ENCODE data around the gene PRKAR2B.

PRKAR2B gene

DNA sequence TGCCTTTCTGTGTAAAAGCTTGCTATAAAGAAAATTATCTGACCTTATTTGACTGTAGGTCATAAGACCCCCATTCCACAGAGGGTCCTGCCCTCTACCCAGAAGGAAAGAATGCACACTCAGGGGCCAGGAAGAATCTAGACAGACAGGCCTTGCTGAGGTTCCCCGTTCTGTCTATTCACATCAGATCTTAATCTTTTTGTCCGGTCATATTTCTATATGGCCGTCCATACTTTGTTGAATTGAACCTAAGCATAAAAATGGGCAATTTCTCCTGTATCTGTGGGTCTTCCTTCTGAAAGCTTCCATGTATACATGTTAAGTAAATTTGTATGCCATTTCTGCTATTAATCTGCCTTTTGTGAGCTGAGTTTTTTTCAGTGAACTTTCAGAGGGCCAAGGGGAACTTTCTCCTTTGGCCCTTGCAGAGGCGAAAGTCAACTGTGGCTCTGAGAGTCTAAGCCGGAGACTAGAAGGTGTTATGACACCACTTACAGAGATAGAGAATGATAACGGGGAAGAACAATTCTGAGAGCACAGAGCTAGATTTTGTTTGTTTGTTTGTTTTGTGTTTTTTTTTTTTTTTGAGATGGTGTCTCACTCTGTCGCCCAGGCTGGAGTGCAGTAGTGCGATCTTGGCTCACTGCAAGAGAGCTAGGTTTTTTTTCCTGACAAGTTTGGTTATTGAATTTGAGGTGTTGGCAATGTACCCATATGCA, 11.6 kb upstream of the PRKAR2B start:
- ATAC-seq, result no peak
- TF ChIP-seq OSR1 (CRISPR knock-in tag; IDR thresholded peaks at IDR 0.05) (no peak), CSDC2 (CRISPR knock-in tag; IDR thresholded peaks at IDR 0.05) (no peak), RARB (CRISPR knock-in tag; IDR thresholded peaks at IDR 0.05) (no peak), TOX (CRISPR knock-in tag; IDR thresholded peaks at IDR 0.05; ENCODE audit: borderline replicate concordance) (no peak), SNAI2 (CRISPR knock-in tag; IDR thresholded peaks at IDR 0.05) (no peak), ZNF565 (CRISPR knock-in tag; conservative IDR thresholded peaks at IDR 0.05; ENCODE audit: low read depth) (no peak), ZC3H10 (CRISPR knock-in tag; IDR thresholded peaks at IDR 0.05) (no peak), ZFP30 (CRISPR knock-in tag; IDR thresholded peaks at IDR 0.05) (no peak), GLIS3 (CRISPR knock-in tag; IDR thresholded peaks at IDR 0.05) (no peak), ISL1 (CRISPR knock-in tag; IDR thresholded peaks at IDR 0.05) (no peak)
- TF ChIP-seq, protein P1, sequence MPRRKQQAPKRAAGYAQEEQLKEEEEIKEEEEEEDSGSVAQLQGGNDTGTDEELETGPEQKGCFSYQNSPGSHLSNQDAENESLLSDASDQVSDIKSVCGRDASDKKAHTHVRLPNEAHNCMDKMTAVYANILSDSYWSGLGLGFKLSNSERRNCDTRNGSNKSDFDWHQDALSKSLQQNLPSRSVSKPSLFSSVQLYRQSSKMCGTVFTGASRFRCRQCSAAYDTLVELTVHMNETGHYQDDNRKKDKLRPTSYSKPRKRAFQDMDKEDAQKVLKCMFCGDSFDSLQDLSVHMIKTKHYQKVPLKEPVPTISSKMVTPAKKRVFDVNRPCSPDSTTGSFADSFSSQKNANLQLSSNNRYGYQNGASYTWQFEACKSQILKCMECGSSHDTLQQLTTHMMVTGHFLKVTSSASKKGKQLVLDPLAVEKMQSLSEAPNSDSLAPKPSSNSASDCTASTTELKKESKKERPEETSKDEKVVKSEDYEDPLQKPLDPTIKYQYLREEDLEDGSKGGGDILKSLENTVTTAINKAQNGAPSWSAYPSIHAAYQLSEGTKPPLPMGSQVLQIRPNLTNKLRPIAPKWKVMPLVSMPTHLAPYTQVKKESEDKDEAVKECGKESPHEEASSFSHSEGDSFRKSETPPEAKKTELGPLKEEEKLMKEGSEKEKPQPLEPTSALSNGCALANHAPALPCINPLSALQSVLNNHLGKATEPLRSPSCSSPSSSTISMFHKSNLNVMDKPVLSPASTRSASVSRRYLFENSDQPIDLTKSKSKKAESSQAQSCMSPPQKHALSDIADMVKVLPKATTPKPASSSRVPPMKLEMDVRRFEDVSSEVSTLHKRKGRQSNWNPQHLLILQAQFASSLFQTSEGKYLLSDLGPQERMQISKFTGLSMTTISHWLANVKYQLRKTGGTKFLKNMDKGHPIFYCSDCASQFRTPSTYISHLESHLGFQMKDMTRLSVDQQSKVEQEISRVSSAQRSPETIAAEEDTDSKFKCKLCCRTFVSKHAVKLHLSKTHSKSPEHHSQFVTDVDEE (CRISPR knock-in tag; IDR thresholded peaks at IDR 0.05), result no peak
- TF ChIP-seq, protein P2, sequence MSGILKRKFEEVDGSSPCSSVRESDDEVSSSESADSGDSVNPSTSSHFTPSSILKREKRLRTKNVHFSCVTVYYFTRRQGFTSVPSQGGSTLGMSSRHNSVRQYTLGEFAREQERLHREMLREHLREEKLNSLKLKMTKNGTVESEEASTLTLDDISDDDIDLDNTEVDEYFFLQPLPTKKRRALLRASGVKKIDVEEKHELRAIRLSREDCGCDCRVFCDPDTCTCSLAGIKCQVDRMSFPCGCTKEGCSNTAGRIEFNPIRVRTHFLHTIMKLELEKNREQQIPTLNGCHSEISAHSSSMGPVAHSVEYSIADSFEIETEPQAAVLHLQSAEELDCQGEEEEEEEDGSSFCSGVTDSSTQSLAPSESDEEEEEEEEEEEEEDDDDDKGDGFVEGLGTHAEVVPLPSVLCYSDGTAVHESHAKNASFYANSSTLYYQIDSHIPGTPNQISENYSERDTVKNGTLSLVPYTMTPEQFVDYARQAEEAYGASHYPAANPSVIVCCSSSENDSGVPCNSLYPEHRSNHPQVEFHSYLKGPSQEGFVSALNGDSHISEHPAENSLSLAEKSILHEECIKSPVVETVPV (CRISPR knock-in tag; IDR thresholded peaks at IDR 0.05), result no peak
- TF ChIP-seq, protein P3, sequence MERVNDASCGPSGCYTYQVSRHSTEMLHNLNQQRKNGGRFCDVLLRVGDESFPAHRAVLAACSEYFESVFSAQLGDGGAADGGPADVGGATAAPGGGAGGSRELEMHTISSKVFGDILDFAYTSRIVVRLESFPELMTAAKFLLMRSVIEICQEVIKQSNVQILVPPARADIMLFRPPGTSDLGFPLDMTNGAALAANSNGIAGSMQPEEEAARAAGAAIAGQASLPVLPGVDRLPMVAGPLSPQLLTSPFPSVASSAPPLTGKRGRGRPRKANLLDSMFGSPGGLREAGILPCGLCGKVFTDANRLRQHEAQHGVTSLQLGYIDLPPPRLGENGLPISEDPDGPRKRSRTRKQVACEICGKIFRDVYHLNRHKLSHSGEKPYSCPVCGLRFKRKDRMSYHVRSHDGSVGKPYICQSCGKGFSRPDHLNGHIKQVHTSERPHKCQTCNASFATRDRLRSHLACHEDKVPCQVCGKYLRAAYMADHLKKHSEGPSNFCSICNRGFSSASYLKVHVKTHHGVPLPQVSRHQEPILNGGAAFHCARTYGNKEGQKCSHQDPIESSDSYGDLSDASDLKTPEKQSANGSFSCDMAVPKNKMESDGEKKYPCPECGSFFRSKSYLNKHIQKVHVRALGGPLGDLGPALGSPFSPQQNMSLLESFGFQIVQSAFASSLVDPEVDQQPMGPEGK (CRISPR knock-in tag; IDR thresholded peaks at IDR 0.05; ENCODE audit: borderline replicate concordance), result no peak

DNA sequence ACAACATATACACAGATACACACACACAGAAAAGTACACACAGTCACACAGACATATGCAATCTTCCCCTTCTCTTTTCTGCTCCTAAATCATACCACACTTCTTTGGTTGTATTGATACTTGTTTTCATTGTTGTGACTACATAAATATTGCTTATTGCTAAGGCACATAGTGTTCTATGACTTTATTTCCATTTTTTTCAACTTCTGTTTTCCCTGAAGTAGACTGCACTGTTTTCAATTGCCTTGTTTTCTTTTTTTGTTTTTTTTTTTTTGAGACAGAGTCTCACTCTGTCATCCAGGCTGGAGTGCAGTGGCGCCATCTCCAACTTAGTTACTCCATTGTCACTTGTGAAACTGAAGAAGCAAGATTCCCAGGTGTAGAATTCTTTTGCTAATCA, 10.0 kb upstream of the PRKAR2B start:
- TF ChIP-seq, protein P4, sequence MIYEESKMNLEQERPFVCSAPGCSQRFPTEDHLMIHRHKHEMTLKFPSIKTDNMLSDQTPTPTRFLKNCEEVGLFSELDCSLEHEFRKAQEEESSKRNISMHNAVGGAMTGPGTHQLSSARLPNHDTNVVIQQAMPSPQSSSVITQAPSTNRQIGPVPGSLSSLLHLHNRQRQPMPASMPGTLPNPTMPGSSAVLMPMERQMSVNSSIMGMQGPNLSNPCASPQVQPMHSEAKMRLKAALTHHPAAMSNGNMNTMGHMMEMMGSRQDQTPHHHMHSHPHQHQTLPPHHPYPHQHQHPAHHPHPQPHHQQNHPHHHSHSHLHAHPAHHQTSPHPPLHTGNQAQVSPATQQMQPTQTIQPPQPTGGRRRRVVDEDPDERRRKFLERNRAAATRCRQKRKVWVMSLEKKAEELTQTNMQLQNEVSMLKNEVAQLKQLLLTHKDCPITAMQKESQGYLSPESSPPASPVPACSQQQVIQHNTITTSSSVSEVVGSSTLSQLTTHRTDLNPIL (CRISPR knock-in tag; IDR thresholded peaks at IDR 0.05; ENCODE audit: low read depth), result no peak
- TF ChIP-seq, protein P5, sequence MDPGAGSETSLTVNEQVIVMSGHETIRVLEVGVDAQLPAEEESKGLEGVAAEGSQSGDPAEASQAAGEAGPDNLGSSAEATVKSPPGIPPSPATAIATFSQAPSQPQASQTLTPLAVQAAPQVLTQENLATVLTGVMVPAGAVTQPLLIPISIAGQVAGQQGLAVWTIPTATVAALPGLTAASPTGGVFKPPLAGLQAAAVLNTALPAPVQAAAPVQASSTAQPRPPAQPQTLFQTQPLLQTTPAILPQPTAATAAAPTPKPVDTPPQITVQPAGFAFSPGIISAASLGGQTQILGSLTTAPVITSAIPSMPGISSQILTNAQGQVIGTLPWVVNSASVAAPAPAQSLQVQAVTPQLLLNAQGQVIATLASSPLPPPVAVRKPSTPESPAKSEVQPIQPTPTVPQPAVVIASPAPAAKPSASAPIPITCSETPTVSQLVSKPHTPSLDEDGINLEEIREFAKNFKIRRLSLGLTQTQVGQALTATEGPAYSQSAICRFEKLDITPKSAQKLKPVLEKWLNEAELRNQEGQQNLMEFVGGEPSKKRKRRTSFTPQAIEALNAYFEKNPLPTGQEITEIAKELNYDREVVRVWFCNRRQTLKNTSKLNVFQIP (CRISPR knock-in tag; IDR thresholded peaks at IDR 0.05; ENCODE audit: borderline replicate concordance, low read depth), result no peak
- no peak for TF ChIP-seq SNAI2 (CRISPR knock-in tag; IDR thresholded peaks at IDR 0.05)
- TF ChIP-seq ESRRG (CRISPR knock-in tag; IDR thresholded peaks at IDR 0.05), result no peak
- TF ChIP-seq CSDC2 (CRISPR knock-in tag; IDR thresholded peaks at IDR 0.05), result no peak
- TF ChIP-seq OSR1 (CRISPR knock-in tag; IDR thresholded peaks at IDR 0.05), result no peak
- TF ChIP-seq ZFP3 (CRISPR knock-in tag; IDR thresholded peaks at IDR 0.05), result no peak
- TF ChIP-seq, protein P3 (CRISPR knock-in tag; IDR thresholded peaks at IDR 0.05; ENCODE audit: borderline replicate concordance), result no peak
- no peak for TF ChIP-seq ZNF70 (CRISPR knock-in tag; IDR thresholded peaks at IDR 0.05)
- no peak for TF ChIP-seq TOX (CRISPR knock-in tag; IDR thresholded peaks at IDR 0.05; ENCODE audit: borderline replicate concordance)
- TF ChIP-seq ZNF565 (CRISPR knock-in tag; conservative IDR thresholded peaks at IDR 0.05; ENCODE audit: low read depth), result no peak
- no peak for ATAC-seq
